ENCODE results near the gene COL12A1.
A peak's percentile ranks its signal among the peaks of the same experiment; 100 is the strongest.

The COL12A1 gene

DNA sequence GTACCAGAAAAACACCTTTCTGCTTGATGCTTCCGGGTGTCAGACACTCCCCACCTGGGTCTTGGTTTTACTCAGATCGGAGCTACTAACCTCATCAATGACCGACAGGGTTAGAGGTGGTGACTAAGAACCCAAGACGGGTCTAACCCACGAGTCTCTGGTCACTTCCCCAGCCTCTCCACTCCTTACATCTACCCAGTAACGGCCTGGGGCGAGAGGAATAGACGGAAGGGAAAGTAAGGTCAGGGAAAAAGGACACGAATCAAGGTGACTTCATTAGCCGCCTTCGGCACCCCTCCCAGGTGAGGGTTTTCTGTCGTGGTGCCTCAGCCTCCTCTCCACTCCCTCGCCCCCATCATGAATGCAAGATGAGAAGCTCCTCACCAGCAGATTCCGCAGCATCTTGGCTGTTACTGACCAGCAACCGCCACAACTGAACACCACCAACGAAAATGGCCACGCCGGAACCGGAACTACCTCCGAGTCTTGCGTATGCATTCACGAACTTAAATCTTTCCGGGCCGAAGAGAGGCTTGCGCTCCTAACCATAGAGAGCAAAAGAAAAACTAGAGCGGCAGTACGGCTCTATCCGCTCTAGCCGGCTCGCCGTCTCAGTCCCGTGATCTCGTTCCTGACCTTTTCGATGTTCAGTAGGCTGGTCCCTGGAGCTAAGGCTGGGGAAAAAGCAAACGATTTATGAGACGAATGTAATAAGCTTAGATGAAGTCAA is 37.6 kb upstream of the COL12A1 start, which contains the start of gene COX7A2:
TSS of gene COX7A2 (minus strand) at position 469 of the 730 bp plus-strand sequence. CDS start at position 402, 67 bp downstream.
- no peak for TF ChIP-seq CTCF (IDR thresholded peaks at IDR 0.05; ENCODE audit: insufficient read depth, low read length, poor library complexity, severe bottlenecking)
- H3K4me3 ChIP-seq (replicated peaks; ENCODE audit: low read depth, low read length): peak within 1 kb of the TSS; percentile 78
- peak; percentile 84 for DNase-seq (ENCODE audit: extremely low read depth, insufficient read length)
- H3K36me3 ChIP-seq (ENCODE audit: control insufficient read depth, insufficient read depth, low read length): peaks cover 5% of the 10 kb centered on the region
- no peaks in the 10 kb centered on the region for H3K27me3 ChIP-seq (replicated peaks; ENCODE audit: control insufficient read depth, insufficient read depth, low read length)

DNA sequence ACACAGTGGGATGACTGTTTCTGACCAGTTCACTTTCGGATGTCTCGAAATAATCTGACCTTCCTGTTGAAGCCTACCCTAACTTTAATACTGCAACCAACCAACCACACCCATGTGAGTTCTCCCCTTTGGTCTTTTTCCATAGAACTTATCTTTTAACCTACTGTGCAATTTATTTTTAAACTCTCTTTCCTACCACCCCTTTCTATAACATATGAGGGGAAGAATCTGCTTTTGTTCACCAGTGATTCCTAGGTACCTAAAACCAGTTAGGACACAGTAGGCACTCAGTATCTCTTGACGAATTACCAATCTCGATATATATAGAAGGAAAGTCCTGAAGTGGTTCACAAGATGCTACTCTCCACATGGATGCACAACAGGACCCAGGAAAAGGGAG is 30.8 kb upstream of the COL12A1 start:
- no peak overlapping the region for H3K4me3 ChIP-seq (replicated peaks; ENCODE audit: low read depth, low read length)
- TF ChIP-seq CTCF (IDR thresholded peaks at IDR 0.05; ENCODE audit: insufficient read depth, low read length, poor library complexity, severe bottlenecking): no peak
- DNase-seq (ENCODE audit: extremely low read depth, insufficient read length): no peak
- H3K27me3 ChIP-seq (replicated peaks; ENCODE audit: control insufficient read depth, insufficient read depth, low read length): no peaks in the 10 kb centered on the region
- peaks cover 7% of the 10 kb centered on the region for H3K36me3 ChIP-seq (ENCODE audit: control insufficient read depth, insufficient read depth, low read length)

DNA sequence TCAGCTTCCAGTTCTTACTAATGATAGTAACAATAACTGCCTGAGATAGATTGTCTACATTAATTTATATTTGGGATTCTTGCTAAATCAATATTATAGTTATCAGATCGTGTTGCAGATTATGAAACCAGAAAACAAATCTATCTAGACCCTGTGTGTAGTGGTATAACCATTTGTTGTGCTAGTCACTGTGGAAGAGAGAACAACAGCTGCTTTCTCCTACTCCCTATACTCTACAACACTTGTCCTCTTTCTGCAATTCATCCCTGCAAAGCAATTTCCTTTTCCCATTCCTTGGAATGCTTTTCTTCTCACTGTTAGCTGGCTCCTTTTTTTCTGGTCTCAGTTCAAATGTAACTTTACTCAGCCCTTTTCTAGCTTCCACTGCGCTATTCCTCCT is 29.4 kb upstream of the COL12A1 start:
- peaks cover 7% of the 10 kb centered on the region for H3K36me3 ChIP-seq (ENCODE audit: control insufficient read depth, insufficient read depth, low read length)
- H3K4me3 ChIP-seq (replicated peaks; ENCODE audit: low read depth, low read length): no peak overlapping the region
- TF ChIP-seq CTCF (IDR thresholded peaks at IDR 0.05; ENCODE audit: insufficient read depth, low read length, poor library complexity, severe bottlenecking): no peak
- DNase-seq (ENCODE audit: extremely low read depth, insufficient read length): no peak
- no peaks in the 10 kb centered on the region for H3K27me3 ChIP-seq (replicated peaks; ENCODE audit: control insufficient read depth, insufficient read depth, low read length)

DNA sequence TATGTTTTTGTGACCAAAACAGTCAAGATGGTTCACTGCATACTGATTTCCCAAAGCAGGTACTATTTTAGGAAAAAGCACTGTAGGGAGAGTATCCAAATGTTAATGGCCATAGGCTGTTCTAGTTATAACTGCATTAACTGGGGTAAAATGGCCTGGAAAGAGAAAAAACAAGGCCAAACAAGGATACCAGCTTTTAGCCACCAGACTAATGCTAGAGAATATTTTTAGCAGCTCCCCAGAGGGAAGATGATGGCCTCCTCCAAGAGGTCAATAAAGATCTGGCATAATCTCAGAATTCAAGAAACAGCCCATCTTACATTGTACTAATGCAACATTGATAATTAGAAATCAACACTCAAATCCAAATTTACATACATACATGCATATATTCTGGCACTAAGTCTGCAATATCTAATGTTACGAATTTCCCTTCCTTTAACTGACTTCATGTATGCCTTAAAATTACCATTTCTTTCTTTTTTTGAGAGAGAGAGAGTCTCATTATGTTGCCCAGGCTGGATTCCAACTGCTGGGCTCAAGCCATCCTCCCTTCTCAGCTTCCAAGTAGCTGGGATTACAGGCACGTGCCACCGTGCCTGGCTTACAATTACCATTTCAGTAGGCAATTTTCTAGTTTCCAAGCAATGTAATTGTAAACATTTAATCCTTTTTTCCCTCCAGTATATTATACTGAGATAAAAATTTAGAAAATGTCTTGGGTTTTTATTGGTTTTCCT is 28.4 kb upstream of the COL12A1 start:
- H3K27me3 ChIP-seq (replicated peaks; ENCODE audit: control insufficient read depth, insufficient read depth, low read length): no peaks in the 10 kb centered on the region
- H3K4me3 ChIP-seq (replicated peaks; ENCODE audit: low read depth, low read length): no peak overlapping the region
- TF ChIP-seq CTCF (IDR thresholded peaks at IDR 0.05; ENCODE audit: insufficient read depth, low read length, poor library complexity, severe bottlenecking): no peak
- no peak for DNase-seq (ENCODE audit: extremely low read depth, insufficient read length)
- peaks cover 7% of the 10 kb centered on the region for H3K36me3 ChIP-seq (ENCODE audit: control insufficient read depth, insufficient read depth, low read length)

GRCh38 chr6:75233092-75233615 is 27.3 kb upstream of the COL12A1 start:
- no peak for DNase-seq (ENCODE audit: extremely low read depth, insufficient read length)
- Histone ChIP-seq H3K27me3 (replicated peaks; ENCODE audit: control insufficient read depth, insufficient read depth, low read length) (no peaks in the 10 kb centered on the region), H3K4me3 (replicated peaks; ENCODE audit: low read depth, low read length) (no peak overlapping the region), H3K36me3 (ENCODE audit: control insufficient read depth, insufficient read depth, low read length) (peaks cover 2% of the 10 kb centered on the region; the same call in 1 of the 2 replicates)
- TF ChIP-seq CTCF (IDR thresholded peaks at IDR 0.05; ENCODE audit: insufficient read depth, low read length, poor library complexity, severe bottlenecking): no peak
